Measurements from ENCODE around the gene TSPAN3.

GRCh38 chr15:77112838-77113504 lies 42.1 kb upstream of the TSPAN3 start:
- TF ChIP-seq CTCF (IDR thresholded peaks at IDR 0.05), result no peak
- no peak for TF ChIP-seq POLR2A (IDR thresholded peaks at IDR 0.05)
